GM10248 (cell line): ENCODE results near the gene RALGAPA2.
A peak's percentile ranks its signal among the peaks of the same experiment; 100 is the strongest.

Experiments used
- CTCF ChIA-PET: fragments of 300-600 bp; sonication (Branson Sonifier 250); formaldehyde crosslinking; extraction: SDS; loops from one replicate; lab custom pipeline; 2021; ENCODE audit warnings: antibody characterized with exemption; lab: Yijun Ruan, JAX
- POLR2A ChIA-PET: fragments of 350-650 bp; sonication (Branson Sonifier 250); formaldehyde crosslinking; extraction: SDS; loops from one replicate; lab custom pipeline; 2020; ENCODE audit warnings: antibody characterized with exemption; lab: Yijun Ruan, JAX
- DNase-seq: peaks from one replicate; pipeline ENCODE4 v3.0.0; 2012; ENCODE audit errors: extremely low spot score
- TF ChIP-seq, protein P1 (sequence below): IDR thresholded peaks from 2 replicates; pipeline ENCODE4 v1.5.1; 2012; ENCODE audit warnings: mild to moderate bottlenecking, low read depth; ENCODE audit errors: extremely low read depth, missing control alignments, control extremely low read depth

RALGAPA2 gene

DNA sequence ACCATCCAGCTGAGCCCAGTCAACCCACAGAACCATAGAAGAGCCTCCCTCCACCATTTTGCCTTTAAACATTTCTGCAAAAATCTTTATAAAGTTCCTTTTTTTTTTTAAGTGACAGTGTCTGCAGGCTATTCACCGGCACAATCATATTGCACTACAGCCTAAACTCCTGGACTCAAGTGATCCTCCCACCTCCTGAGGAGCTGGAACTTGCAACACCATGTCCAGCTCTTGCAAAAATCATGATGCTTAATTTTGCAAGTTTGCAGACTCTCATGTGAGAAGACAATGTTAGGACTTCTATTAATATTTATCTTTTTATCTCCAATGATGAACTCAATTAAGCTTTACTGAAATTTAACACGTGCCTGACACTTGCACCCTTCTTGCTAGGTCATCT lies 255.7 kb downstream of the RALGAPA2 start:
- ChIA-PET POLR2A (no interaction called here), CTCF (interaction anchor here (1.0 to 3.1 kb wide), 5 partner anchors 8 to 137 kb away, joined by 3 to 12 read pairs (median 3); no protein-coding TSS in a partner anchor)
- DNase-seq: no peak
- TF ChIP-seq, protein P1, sequence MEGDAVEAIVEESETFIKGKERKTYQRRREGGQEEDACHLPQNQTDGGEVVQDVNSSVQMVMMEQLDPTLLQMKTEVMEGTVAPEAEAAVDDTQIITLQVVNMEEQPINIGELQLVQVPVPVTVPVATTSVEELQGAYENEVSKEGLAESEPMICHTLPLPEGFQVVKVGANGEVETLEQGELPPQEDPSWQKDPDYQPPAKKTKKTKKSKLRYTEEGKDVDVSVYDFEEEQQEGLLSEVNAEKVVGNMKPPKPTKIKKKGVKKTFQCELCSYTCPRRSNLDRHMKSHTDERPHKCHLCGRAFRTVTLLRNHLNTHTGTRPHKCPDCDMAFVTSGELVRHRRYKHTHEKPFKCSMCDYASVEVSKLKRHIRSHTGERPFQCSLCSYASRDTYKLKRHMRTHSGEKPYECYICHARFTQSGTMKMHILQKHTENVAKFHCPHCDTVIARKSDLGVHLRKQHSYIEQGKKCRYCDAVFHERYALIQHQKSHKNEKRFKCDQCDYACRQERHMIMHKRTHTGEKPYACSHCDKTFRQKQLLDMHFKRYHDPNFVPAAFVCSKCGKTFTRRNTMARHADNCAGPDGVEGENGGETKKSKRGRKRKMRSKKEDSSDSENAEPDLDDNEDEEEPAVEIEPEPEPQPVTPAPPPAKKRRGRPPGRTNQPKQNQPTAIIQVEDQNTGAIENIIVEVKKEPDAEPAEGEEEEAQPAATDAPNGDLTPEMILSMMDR: no peak

DNA sequence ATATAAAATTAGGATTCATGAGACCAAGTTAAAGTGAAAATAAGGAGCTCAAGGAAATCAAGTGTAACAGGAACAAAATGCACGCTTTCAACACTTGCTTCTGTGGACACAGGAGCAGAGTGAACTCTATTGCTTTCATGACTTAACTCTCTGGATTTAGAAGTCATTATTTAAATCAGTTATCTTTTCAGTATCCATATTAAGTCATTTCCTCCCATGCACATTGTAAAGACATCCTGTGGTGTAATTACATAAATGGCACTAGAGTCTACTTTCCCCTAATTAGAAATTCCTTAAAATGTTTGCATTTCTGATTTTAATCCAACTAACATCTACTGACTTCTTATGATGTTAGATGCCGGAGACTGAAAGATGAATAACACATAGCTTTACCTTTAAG lies 256.5 kb downstream of the RALGAPA2 start:
- TF ChIP-seq, protein P1: no peak
- ChIA-PET POLR2A (no interaction called here), CTCF (interaction anchor here (1.1 to 3.1 kb wide), 4 partner anchors 9 to 137 kb away, joined by 3 to 12 read pairs (median 3); no protein-coding TSS in a partner anchor)
- DNase-seq: no peak

DNA sequence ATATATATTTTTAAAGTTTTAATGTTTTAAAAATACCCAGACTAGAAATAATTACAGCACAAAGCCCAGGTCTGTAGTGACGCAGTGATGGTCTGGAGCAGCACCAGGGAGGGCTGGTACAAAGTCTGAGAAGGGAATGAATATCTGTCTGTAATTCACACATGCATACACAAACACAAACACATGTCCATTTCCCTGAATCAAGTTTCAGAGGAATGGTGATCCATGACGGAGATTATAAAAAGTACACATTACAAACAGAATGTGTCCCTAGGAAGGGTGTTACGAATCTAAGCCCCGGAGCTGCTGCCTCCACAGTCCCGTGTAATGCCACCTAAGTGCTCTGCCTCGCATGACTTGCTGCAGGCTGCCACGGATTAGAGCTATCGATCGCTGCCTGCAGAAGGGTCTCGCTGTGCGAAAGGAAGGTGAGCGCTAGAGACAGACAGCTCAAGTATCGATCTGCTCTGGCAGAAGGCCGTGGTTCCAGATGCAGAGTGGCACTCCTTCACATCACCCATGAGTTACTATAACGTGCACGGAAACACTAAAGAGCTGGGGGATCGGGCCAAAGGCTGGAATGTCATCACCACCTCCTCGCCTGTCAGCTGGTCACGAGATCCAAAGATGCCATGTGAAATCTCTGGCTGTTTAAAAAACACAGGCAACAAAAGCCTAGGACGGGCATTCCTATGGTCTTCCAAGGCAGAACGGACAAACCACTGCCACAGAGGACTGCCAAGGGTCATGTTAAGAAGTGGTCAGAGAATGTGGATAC lies 257.4 kb downstream of the RALGAPA2 start:
- CTCF ChIA-PET: interaction anchor here (0.8 to 3.1 kb wide), 2 partner anchors 12 to 139 kb away, joined by 3 to 12 read pairs; no protein-coding TSS in a partner anchor
- no peak for DNase-seq
- TF ChIP-seq, protein P1: no peak
- POLR2A ChIA-PET: no interaction called here

DNA sequence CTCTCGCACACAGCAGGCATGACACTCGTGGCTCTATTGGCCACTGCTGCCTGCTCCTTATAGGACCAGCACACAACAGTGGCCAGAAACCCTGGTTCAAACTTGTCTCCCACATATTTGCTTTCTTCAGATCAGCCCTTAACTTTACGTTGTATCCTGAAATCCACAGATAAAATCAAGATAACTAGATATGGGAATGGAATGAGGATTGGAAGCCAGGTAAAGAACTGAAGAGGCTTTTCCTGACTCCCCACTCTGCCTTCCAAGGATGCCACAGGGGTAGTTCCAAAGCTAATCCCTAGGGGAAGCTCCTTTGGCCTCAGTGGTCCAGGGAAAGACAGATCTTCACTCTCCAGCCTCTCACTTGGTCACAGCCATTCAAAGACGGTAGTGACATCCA lies 258.1 kb downstream of the RALGAPA2 start:
- TF ChIP-seq, protein P1: no peak
- ChIA-PET POLR2A (no interaction called here), CTCF (interaction anchor here (3.1 kb wide), 1 partner anchor 13 kb away, joined by 12 read pairs; no protein-coding TSS in a partner anchor)
- DNase-seq: no peak

DNA sequence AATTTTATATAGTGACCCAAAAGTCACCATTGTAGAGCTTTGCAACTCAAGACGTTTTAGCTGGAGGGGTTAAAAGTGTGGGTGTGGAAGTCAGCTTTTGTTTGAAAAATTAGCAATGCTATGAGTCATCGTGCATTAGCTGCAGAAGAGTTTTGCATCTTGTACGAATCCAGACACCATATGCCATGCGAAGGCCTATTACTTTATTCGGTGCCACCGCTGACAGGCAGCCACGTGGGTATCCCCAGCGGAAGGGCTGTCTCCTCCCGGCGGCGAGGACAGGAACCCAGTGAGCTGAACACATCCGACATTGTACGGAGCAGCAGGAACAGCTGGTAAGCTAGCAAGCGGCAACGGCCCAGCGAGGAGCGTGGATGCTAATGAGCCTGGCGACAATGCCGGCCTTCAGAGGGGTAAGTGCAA lies 260.2 kb downstream of the RALGAPA2 start:
- TF ChIP-seq, protein P1: no peak
- ChIA-PET CTCF (interaction anchor here (0.6 to 3.5 kb wide), 12 partner anchors 9 to 142 kb away, joined by 3 to 14 read pairs (median 3); no protein-coding TSS in a partner anchor), POLR2A (no interaction called here)
- peak; percentile 64 for DNase-seq

DNA sequence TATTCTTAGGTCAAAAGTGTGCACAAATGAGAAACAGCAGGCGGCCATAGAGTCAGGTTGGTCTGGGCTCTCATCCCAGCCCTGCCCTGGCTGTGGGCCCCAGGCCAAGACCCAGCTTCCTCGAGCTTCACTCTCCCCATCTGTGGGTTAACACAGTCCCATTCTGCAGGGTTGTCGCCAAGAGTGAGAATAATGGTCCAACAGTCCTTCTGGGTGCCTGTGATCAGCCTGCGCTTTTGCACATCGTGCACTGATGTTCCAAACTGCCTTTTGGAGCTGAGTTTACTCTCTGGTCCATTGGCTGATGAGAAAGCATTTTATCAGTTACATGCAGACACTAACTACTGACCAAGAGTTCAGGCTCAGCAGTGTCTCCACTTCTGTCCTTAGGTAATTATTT lies 261.9 kb downstream of the RALGAPA2 start:
- ChIA-PET POLR2A (no interaction called here), CTCF (interaction anchor here (0.7 to 3.5 kb wide), 8 partner anchors 10 to 84 kb away, joined by 3 to 14 read pairs (median 4); no protein-coding TSS in a partner anchor)
- no peak for DNase-seq
- TF ChIP-seq, protein P1: no peak
